H9 (cell line): ENCODE data around the gene PC. TPM values are rescaled to one million over a fixed set of nuclear protein-coding genes. Genes with fewer than 3 reads are reported as not detected.

Source experiments
- DNase-seq: peaks from one replicate; pipeline ENCODE4 v3.0.0-alpha.2; 2017
- H2AFZ ChIP-seq: one replicate; pipeline ENCODE4 v1.6.1; 2013; ENCODE audit warnings: mild to moderate bottlenecking, low read length, control low read depth, moderate library complexity
- H2AK5ac ChIP-seq: 2 replicates; pipeline ENCODE4 v1.6.1; 2013; ENCODE audit warnings: low read length, control low read depth, mixed read lengths; ENCODE audit not compliant: insufficient read length
- H2BK120ac ChIP-seq: one replicate; pipeline ENCODE4 v1.6.1; 2013; ENCODE audit warnings: low read depth, mild to moderate bottlenecking, low read length, control low read depth, inconsistent platforms; ENCODE audit not compliant: poor library complexity, severe bottlenecking
- H2BK12ac ChIP-seq: 2 replicates; pipeline ENCODE4 v1.6.1; 2013; ENCODE audit warnings: low read length, control low read depth, mixed read lengths, low read depth; ENCODE audit not compliant: insufficient read length
- H2BK15ac ChIP-seq: 2 replicates; pipeline ENCODE4 v1.6.1; 2013; ENCODE audit warnings: low read depth, low read length, control low read depth
- H2BK20ac ChIP-seq: one replicate; pipeline ENCODE4 v1.6.1; 2013; ENCODE audit warnings: low read depth, mild to moderate bottlenecking, low read length, control low read depth, inconsistent platforms; ENCODE audit not compliant: poor library complexity, severe bottlenecking
- H2BK5ac ChIP-seq: 2 replicates; pipeline ENCODE4 v1.6.1; 2013; ENCODE audit warnings: low read length, control low read depth, mixed read lengths; ENCODE audit not compliant: insufficient read length
- H3K14ac ChIP-seq: 2 replicates; pipeline ENCODE4 v1.6.1; 2013; ENCODE audit warnings: low read length, control low read depth; ENCODE audit not compliant: insufficient read depth
- H3K18ac ChIP-seq: 2 replicates; pipeline ENCODE4 v1.6.1; 2013; ENCODE audit warnings: low read depth, mild to moderate bottlenecking, mixed read lengths, low read length, control low read depth; ENCODE audit not compliant: insufficient read length
- H3K23ac ChIP-seq: 2 replicates; pipeline ENCODE4 v1.6.1; 2013; ENCODE audit warnings: low read length, control low read depth, mixed read lengths, low read depth; ENCODE audit not compliant: insufficient read length
- H3K23me2 ChIP-seq: 2 replicates; pipeline ENCODE4 v1.6.1; 2013; ENCODE audit warnings: low read depth, mild to moderate bottlenecking, mixed read lengths, low read length, control low read depth; ENCODE audit not compliant: insufficient read length, poor library complexity, severe bottlenecking
- H3K27ac ChIP-seq: 2 replicates; pipeline ENCODE4 v1.5.1; 2013; ENCODE audit warnings: low read length, control low read depth, mixed read lengths, low read depth; ENCODE audit not compliant: insufficient read length
- H3K27me3 ChIP-seq: 2 replicates; pipeline ENCODE4 v1.6.1; 2013; ENCODE audit warnings: low read length, control low read depth, inconsistent platforms; ENCODE audit not compliant: insufficient read depth
- H3K4ac ChIP-seq: 2 replicates; pipeline ENCODE4 v1.6.1; 2013; ENCODE audit warnings: low read depth, mild to moderate bottlenecking, control low read depth, inconsistent platforms, low read length, moderate library complexity
- H3K4me1 ChIP-seq: 2 replicates; pipeline ENCODE4 v1.6.1; 2013; ENCODE audit warnings: low read length, control low read depth, inconsistent platforms; ENCODE audit not compliant: insufficient read depth
- H3K4me2 ChIP-seq: 2 replicates; pipeline ENCODE4 v1.6.1; 2013; ENCODE audit warnings: low read length, control low read depth, mixed read lengths; ENCODE audit not compliant: insufficient read length, insufficient read depth
- H3K56ac ChIP-seq: 2 replicates; pipeline ENCODE4 v1.6.1; 2013; ENCODE audit warnings: low read depth, mild to moderate bottlenecking, mixed read lengths, low read length, control low read depth; ENCODE audit not compliant: insufficient read length
- H3K79me1 ChIP-seq: 2 replicates; pipeline ENCODE4 v1.6.1; 2013; ENCODE audit warnings: low read depth, mild to moderate bottlenecking, moderate library complexity, low read length, control low read depth, inconsistent platforms; ENCODE audit not compliant: insufficient read depth, poor library complexity, severe bottlenecking
- H3K79me2 ChIP-seq: 2 replicates; pipeline ENCODE4 v1.6.1; 2013; ENCODE audit warnings: low read length, control low read depth, inconsistent platforms; ENCODE audit not compliant: insufficient read depth
- H3K9ac ChIP-seq: 2 replicates; pipeline ENCODE4 v1.6.1; 2013; ENCODE audit warnings: low read length, control low read depth, mixed read lengths; ENCODE audit not compliant: insufficient read length; ENCODE audit errors: extremely low read depth
- H3K9me3 ChIP-seq: one replicate; pipeline ENCODE4 v1.6.1; 2013; ENCODE audit warnings: low read depth, low read length, inconsistent platforms; ENCODE audit not compliant: control insufficient read depth
- H3T11ph ChIP-seq: one replicate; pipeline ENCODE4 v1.6.1; 2013; ENCODE audit warnings: mild to moderate bottlenecking, low read length, control low read depth, inconsistent platforms
- H4K20me1 ChIP-seq: one replicate; pipeline ENCODE4 v1.6.1; 2013; ENCODE audit not compliant: control insufficient read depth, insufficient read length, insufficient read depth
- H4K5ac ChIP-seq: 2 replicates; pipeline ENCODE4 v1.6.1; 2013; ENCODE audit warnings: low read depth, mild to moderate bottlenecking, mixed read lengths, low read length, control low read depth; ENCODE audit not compliant: insufficient read length
- H4K8ac ChIP-seq: replicated peaks from 2 replicates; pipeline ENCODE4 v1.6.1; 2013; ENCODE audit warnings: low read length, control low read depth, mixed read lengths, low read depth; ENCODE audit not compliant: insufficient read length
- H4K91ac ChIP-seq: 2 replicates; pipeline ENCODE4 v1.6.1; 2013; ENCODE audit warnings: low read depth, mild to moderate bottlenecking, moderate library complexity, mixed read lengths, low read length, control low read depth; ENCODE audit not compliant: insufficient read length
- H3K27ac Mint-ChIP-seq, 3 experiments: 2 replicates in 2 of 3; 3 replicates in 1 of 3; pipeline ENCODE4 v1.8.0; 2020 to 2021; ENCODE audit warnings: mixed read lengths in 3 of 3, mild to moderate bottlenecking in 1 of 3, moderate library complexity in 1 of 3
- H3K27me3 Mint-ChIP-seq: 2 replicates; pipeline ENCODE4 v1.8.0; 2021; ENCODE audit warnings: low read depth, mild to moderate bottlenecking, moderate library complexity, mixed read lengths
- H3K36me3 Mint-ChIP-seq, 3 experiments: 2 replicates in 2 of 3; 3 replicates in 1 of 3; pipeline ENCODE4 v1.8.0; 2020 to 2021; ENCODE audit warnings: low read depth in 3 of 3, mixed read lengths in 3 of 3; ENCODE audit not compliant: insufficient read depth in 1 of 3
- H3K4me1 Mint-ChIP-seq, 2 experiments: 2 replicates each; pipeline ENCODE4 v1.8.0; 2020; ENCODE audit warnings: mixed read lengths in 2 of 2
- H3K4me3 Mint-ChIP-seq, 2 experiments: 2 replicates in 1 of 2; 3 replicates in 1 of 2; pipeline ENCODE4 v1.8.0; 2020 to 2021; ENCODE audit warnings: mild to moderate bottlenecking in 2 of 2, mixed read lengths in 2 of 2, moderate library complexity in 1 of 2
- H3K9me3 Mint-ChIP-seq, 2 experiments: 2 replicates in 1 of 2; 3 replicates in 1 of 2; pipeline ENCODE4 v1.8.0; 2020; ENCODE audit warnings: mild to moderate bottlenecking in 2 of 2, mixed read lengths in 2 of 2, moderate library complexity in 1 of 2
- CTCF ChIP-seq: fragments of 200-600 bp; sonication (generic); conservative IDR thresholded peaks from 3 replicates; pipeline ENCODE4 v1.8.0; 2021; ENCODE audit warnings: antibody characterized with exemption, mild to moderate bottlenecking
- WGBS: extraction: QIAGEN DNeasy Blood & Tissue Kit; methylation state at CpG from one replicate; pipeline ENCODE4 v1.1.7; 2013; ENCODE audit warnings: missing lambda C conversion rate, low lambda C conversion rate, mixed read lengths; ENCODE audit not compliant: insufficient read length; ENCODE audit errors: extremely low coverage; 5-methylcytosine and 5-hydroxymethylcytosine counted together
- total RNA-seq: library from RNA; stranded (reverse); gene quantifications from 2 replicates; pipeline ENCODE4 v1.2.1, GENCODE V29; 2021

The PC gene
- total RNA-seq, 1 experiment from 2014 or later: 32.6 TPM

- H3K36me3 Mint-ChIP-seq: peaks cover 0 to 6% (median 3%) of the 10 kb centered on the region in 3 experiments; a peak in 3 of 7 replicates
Observed at GRCh38 chr11:66929753-66930152, 28.4 kb downstream of the PC start.

More at GRCh38 chr11:66929753-66930152, 28.4 kb downstream of the PC start:
- Mint-ChIP-seq H3K27me3 (no peaks in the 10 kb centered on the region), H3K4me3 (no peak overlapping the region), H3K27ac (peak overlapping the region in 2 of 3 experiments; percentile 7 to 46; a peak in 1 of 7 replicates), H3K4me1 (peaks cover 31 to 36% of the 10 kb centered on the region in 2 experiments), H3K9me3 (no peaks in the 10 kb centered on the region)
- H3K56ac ChIP-seq: no peak overlapping the region
- H3K4me1 ChIP-seq: no peaks in the 10 kb centered on the region
- no peak overlapping the region for H3K23ac ChIP-seq
- H3K27ac ChIP-seq: no peak overlapping the region
- no peak overlapping the region for H2BK120ac ChIP-seq
- H3K4me2 ChIP-seq: no peak overlapping the region
- H3K18ac ChIP-seq: no peak overlapping the region
- no peak overlapping the region for H2AFZ ChIP-seq
- H4K5ac ChIP-seq: no peak overlapping the region
- no peak overlapping the region for H3T11ph ChIP-seq
- H4K20me1 ChIP-seq: no peaks in the 10 kb centered on the region
- no peak overlapping the region for H2BK15ac ChIP-seq
- H3K27me3 ChIP-seq: no peaks in the 10 kb centered on the region
- no peak overlapping the region for H2BK5ac ChIP-seq
- no peak overlapping the region for H4K91ac ChIP-seq
- no peak overlapping the region for H3K9ac ChIP-seq
- no peak overlapping the region for H2BK20ac ChIP-seq
- no peak overlapping the region for H2AK5ac ChIP-seq
- no peak for DNase-seq
- H3K14ac ChIP-seq: no peak overlapping the region
- WGBS: no CpG with 5 or more reads among the region's 4 CpGs
- no peaks in the 10 kb centered on the region for H3K79me1 ChIP-seq
- H3K4ac ChIP-seq: no peak overlapping the region
- no peak overlapping the region for H4K8ac ChIP-seq
- no peaks in the 10 kb centered on the region for H3K9me3 ChIP-seq
- H3K79me2 ChIP-seq: no peaks in the 10 kb centered on the region
- TF ChIP-seq CTCF: no peak
- no peak overlapping the region for H2BK12ac ChIP-seq
- H3K23me2 ChIP-seq: no peaks in the 10 kb centered on the region
